ENCODE measurements around the gene MYT1. TPM values are rescaled to one million over a fixed set of nuclear protein-coding genes. Genes with fewer than 3 reads are reported as not detected.

Gene MYT1
- total RNA-seq, 2 donors from 2014 or later, result 0.15 TPM; not detected in 1

DNA sequence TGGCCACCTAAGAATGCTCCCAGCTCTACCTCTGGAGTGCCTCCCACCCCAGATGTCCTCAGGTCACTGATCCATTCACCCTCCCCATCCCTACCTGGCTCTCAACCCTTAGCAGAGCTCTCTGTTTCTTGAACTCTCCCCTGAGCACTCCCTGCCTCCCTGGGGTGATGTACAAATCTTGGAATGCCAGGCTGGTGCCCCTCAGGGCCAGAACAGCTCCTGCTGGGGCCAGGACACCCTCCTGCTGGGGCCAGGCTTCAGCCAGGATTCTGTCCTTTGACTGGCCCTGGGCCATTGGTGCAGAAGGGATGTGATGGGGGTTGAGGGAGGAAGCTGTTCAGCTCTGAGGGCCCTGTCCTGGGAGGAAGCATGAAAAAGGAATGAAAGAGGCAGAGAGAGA lies 30.0 kb downstream of the MYT1 start:
- TF ChIP-seq, protein P1, sequence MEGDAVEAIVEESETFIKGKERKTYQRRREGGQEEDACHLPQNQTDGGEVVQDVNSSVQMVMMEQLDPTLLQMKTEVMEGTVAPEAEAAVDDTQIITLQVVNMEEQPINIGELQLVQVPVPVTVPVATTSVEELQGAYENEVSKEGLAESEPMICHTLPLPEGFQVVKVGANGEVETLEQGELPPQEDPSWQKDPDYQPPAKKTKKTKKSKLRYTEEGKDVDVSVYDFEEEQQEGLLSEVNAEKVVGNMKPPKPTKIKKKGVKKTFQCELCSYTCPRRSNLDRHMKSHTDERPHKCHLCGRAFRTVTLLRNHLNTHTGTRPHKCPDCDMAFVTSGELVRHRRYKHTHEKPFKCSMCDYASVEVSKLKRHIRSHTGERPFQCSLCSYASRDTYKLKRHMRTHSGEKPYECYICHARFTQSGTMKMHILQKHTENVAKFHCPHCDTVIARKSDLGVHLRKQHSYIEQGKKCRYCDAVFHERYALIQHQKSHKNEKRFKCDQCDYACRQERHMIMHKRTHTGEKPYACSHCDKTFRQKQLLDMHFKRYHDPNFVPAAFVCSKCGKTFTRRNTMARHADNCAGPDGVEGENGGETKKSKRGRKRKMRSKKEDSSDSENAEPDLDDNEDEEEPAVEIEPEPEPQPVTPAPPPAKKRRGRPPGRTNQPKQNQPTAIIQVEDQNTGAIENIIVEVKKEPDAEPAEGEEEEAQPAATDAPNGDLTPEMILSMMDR (IDR thresholded peaks at IDR 0.05), result no peak
- no peak for DNase-seq (ENCODE audit: low spot score)
- H3K27me3 ChIP-seq, result no peaks in the 10 kb centered on the region

DNA sequence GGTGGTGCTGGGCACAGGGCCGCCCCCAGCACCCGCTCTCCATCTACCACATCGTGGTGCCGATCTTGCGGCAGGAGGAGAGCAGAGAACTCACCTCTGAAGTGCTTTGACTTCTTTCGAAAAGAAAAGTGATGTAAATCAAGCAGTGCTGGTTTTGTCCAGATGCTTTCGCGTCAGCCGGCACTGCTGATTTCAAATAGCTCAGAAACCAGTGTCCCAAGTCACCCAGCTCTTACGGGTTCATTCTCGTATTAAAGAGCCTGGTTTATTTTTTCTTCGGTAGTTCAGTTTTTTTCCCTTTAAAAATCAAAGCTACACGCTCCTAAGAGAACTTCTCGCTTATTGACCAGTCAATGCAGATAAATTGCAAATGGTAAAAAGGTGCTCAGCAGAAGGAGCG lies 32.1 kb downstream of the MYT1 start:
- Histone ChIP-seq H3K27me3 (no peaks in the 10 kb centered on the region), H3K9me3 (no peaks in the 10 kb centered on the region), H3K4me1 (no peaks in the 10 kb centered on the region), H3K27ac (no peak overlapping the region), H3K36me3 (no peaks in the 10 kb centered on the region), H3K4me3 (no peak overlapping the region)
- DNase-seq (ENCODE audit: low spot score), result no peak
- TF ChIP-seq, protein P1 (IDR thresholded peaks at IDR 0.05), result no peak

More for the DNA sequence above, 30.0 kb downstream of the MYT1 start:
- Histone ChIP-seq H3K4me3 (no peak overlapping the region), H3K4me1 (no peaks in the 10 kb centered on the region), H3K27ac (no peak overlapping the region), H3K9me3 (no peaks in the 10 kb centered on the region), H3K36me3 (no peaks in the 10 kb centered on the region)

DNA sequence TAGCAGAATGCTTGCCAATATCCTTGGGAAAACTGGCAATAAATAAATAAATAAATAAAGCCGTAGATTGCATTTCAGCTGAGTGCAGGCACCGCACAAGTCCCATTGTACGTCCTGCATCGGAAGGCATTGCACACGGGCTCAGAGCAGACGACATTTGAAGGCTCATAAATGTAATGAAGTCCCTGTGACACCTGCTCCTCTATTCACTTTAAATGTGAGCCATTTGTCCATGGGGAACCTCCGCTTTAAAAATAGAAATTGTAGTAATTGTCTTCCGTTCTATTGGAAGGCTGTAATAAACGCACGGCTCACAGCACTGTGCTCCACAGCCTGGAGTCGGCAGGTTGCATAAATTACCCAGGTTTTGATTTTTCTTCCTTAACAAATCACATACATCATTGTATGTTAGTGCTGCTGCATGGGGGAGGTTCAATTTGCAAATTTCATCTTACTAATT lies 32.6 kb downstream of the MYT1 start:
- Histone ChIP-seq H3K36me3 (no peaks in the 10 kb centered on the region), H3K4me3 (no peak overlapping the region), H3K4me1 (no peaks in the 10 kb centered on the region), H3K27me3 (no peaks in the 10 kb centered on the region), H3K9me3 (no peaks in the 10 kb centered on the region), H3K27ac (no peak overlapping the region)
- TF ChIP-seq, protein P1 (IDR thresholded peaks at IDR 0.05), result no peak
- DNase-seq (ENCODE audit: low spot score), result no peak

DNA sequence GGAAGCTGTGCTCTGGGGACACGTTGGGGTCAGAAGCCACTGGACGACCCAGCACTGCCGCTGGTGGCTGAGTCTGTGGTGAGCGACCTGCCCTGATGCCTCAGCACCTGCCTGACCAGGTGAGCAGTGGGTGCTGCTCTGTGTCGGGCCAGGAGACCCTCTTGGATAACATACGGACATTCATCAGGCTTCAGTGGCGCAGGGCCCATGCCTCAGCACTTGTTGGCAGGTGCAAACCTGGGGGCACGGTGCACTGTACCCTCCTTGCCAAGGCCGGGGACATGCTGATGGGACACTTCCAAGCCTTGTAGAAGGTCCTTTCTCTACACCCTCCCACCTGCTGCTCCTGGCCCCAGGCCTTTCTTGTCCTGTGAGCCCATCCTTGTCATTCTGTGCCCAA lies 34.1 kb downstream of the MYT1 start:
- H3K27ac ChIP-seq, result no peak overlapping the region
- no peak overlapping the region for H3K4me3 ChIP-seq
- H3K36me3 ChIP-seq, result no peaks in the 10 kb centered on the region
- H3K9me3 ChIP-seq, result no peaks in the 10 kb centered on the region
- H3K27me3 ChIP-seq, result no peaks in the 10 kb centered on the region
- DNase-seq (ENCODE audit: low spot score), result no peak
- TF ChIP-seq, protein P1 (IDR thresholded peaks at IDR 0.05), result no peak
- H3K4me1 ChIP-seq, result no peaks in the 10 kb centered on the region

DNA sequence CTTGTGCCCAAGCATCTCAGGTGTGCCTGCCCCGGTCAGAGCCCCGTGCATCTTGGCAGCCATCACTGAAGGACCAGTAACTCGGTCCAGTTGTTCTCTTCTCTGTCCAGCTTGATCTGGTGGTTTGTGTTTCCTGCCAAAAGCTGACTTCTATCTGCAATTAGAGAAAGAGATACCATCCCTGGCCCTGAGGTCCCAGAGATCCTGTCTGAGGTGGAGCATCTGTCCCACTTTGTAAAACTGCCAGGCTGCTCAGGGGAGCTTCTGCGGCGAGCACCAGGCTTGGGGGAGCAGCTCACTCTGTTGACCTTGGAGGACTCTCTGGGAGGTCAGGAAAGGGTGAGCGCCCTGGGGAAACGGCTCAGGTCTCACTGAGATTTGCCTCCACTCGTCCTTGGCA lies 35.1 kb downstream of the MYT1 start:
- no peaks in the 10 kb centered on the region for H3K27me3 ChIP-seq
- no peak for DNase-seq (ENCODE audit: low spot score)

DNA sequence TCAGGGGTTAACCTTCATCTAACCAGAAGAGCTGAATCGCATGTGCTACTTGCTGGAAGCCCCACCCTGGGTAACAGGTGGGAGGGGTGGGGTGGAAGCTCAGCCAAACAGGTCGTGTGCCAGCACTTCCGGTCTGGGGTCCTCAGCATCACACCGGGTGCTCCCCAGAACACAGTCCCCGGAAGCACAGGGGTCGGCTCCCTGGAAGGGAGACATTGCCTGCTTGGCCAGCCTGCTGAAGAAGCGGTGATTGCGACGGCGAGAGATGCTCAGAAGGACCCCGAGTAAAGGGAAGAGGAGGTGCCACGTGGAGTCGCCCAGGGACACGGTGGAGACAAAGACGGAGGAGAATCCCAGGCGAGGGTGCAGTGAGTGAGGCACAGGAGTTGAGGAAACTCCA lies 36.5 kb downstream of the MYT1 start:
- Histone ChIP-seq H3K27ac (no peak overlapping the region), H3K36me3 (no peaks in the 10 kb centered on the region), H3K27me3 (no peaks in the 10 kb centered on the region), H3K4me3 (no peak overlapping the region), H3K4me1 (no peaks in the 10 kb centered on the region), H3K9me3 (no peaks in the 10 kb centered on the region)
- DNase-seq (ENCODE audit: low spot score), result no peak
- TF ChIP-seq, protein P1 (IDR thresholded peaks at IDR 0.05), result no peak

More for the DNA sequence above, 35.1 kb downstream of the MYT1 start:
- H3K36me3 ChIP-seq, result no peaks in the 10 kb centered on the region
- H3K4me1 ChIP-seq, result no peaks in the 10 kb centered on the region
- no peaks in the 10 kb centered on the region for H3K9me3 ChIP-seq
- H3K4me3 ChIP-seq, result no peak overlapping the region
- TF ChIP-seq, protein P1 (IDR thresholded peaks at IDR 0.05), result no peak
- no peak overlapping the region for H3K27ac ChIP-seq

All from right atrium auricular region (tissue), 2 donors.